ENCODE data around the gene FANK1.
A peak's percentile ranks its signal among the peaks of the same experiment; 100 is the strongest.

The FANK1 gene

GRCh38 chr10:125991392-125991791, 95.0 kb downstream of the FANK1 start:
- DNase-seq, result no peak

DNA sequence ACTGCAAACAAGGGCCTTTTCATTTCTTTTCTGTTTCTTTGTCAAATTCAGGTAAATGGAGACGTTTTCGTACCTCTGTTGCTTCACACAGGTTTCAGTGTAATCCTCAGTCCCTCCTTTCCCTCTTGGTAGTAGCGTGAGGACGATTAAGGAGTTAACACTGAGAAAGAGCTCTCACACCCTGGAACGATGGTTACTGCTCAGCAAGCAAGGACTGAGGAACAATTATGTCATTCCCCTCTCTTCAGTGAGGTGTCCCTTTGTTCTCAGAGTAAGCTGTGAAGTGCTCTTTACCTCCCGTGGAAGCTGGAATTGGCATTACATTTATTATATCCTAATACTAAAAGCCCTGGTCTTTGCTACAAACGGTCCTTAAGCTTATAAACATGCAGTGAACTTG, 95.9 kb downstream of the FANK1 start:
- DNase-seq, result no peak

GRCh38 chr10:125994601-125995000, 98.2 kb downstream of the FANK1 start:
- no peak for DNase-seq

- DNase-seq, result no peak
Measured at GRCh38 chr10:125995726-125996304, 99.5 kb downstream of the FANK1 start.

GRCh38 chr10:125997586-125997985, 101.2 kb downstream of the FANK1 start:
- DNase-seq, result no peak

DNA sequence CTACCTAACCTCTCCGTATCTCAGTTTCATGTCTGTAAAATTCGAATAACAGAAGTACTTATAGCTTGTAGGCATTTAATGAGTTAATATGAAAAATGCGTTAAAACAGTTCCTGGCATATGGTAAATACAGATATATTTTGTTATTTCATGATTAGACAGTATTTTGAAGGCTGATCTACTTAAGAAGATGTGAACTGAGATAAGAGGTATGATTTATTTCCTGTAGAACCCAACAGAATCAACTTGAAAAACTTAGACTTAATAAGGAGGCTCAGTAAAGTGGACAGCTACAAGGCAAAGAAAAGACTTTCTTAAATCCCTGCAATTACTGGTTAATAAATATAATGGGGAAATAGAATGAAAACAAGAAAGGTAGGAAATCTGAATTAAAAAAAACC, 103.3 kb downstream of the FANK1 start:
- DNase-seq, result no peak

DNA sequence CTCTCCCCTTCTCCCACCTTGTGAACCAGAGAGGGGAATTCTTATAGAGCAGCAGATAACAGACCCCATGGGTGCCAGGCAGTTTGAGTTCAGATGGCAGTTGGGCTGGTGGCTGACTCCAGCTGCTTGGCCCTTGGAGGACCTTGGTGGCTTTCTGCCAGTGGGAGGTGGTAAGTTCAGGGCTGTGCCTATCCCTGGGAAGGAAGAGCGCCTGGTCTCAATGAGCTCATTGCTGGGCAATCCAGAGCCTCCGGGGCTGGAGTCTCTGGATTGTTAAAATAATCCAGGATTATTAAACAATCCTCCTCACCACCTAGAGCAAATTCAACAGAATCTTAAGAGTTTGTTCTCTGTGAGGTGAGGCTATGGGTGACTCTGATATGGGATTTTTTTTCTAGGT, 105.2 kb downstream of the FANK1 start:
- DNase-seq, result no peak

- no peak for DNase-seq
Measured at GRCh38 chr10:126004752-126005151, 108.4 kb downstream of the FANK1 start.

DNA sequence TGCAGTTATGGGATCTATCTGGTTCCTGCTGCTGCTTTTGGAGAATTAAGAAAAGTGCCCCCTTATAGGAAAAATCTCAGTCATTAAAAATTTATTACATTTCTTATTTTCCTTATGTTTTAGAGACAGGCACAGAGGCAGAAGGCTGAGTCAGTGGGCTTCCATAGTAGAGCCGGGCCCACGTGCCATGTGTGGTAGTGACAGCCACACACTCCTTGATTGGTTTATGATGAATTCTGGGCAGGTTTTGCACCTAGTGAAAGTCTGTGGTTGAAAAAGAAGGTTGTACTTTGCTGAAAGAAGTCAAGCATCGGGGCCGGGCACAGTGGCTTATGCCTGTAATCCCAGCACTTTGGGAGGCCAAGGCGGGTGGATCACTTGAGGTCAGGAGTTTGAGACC, 109.9 kb downstream of the FANK1 start:
- no peak for DNase-seq

GRCh38 chr10:126006906-126007305, 110.5 kb downstream of the FANK1 start:
- DNase-seq, result no peak

DNA sequence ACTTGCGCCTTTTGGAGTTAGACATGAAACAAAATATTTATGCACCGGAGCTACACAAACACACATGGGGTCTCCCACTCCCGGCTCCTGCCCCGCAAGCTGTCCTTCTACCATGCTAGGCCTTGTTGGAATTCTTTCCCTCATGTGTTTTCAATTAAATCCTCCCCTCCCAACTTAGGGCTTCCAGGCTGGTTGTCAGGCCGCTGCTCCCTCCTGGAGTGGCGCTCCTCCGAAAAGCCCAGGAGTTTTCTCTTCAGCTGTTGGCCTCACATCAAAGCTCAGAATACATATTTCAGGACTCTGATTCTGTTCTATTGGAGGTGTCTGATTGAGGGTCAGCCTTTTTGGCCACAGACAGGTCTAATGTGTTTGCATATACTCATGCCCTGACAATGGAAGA, 113.3 kb downstream of the FANK1 start:
- DNase-seq, result no peak

- no peak for DNase-seq
Measured at GRCh38 chr10:126011995-126012394, 115.6 kb downstream of the FANK1 start.

- no peak for DNase-seq
Measured at GRCh38 chr10:126012485-126012884, 116.1 kb downstream of the FANK1 start.

GRCh38 chr10:126013489-126014281, 117.3 kb downstream of the FANK1 start:
- DNase-seq, result peak; percentile 80

- peak; percentile 74 for DNase-seq
Measured at GRCh38 chr10:126014309-126014708, 117.9 kb downstream of the FANK1 start.

GRCh38 chr10:126015413-126015812, 119.0 kb downstream of the FANK1 start:
- DNase-seq, result no peak

GRCh38 chr10:126016156-126016805, 119.9 kb downstream of the FANK1 start:
- no peak for DNase-seq

- no peak for DNase-seq
Measured at GRCh38 chr10:126016882-126017281, 120.5 kb downstream of the FANK1 start.

GRCh38 chr10:126017961-126018560, 121.7 kb downstream of the FANK1 start:
- DNase-seq, result no peak

DNA sequence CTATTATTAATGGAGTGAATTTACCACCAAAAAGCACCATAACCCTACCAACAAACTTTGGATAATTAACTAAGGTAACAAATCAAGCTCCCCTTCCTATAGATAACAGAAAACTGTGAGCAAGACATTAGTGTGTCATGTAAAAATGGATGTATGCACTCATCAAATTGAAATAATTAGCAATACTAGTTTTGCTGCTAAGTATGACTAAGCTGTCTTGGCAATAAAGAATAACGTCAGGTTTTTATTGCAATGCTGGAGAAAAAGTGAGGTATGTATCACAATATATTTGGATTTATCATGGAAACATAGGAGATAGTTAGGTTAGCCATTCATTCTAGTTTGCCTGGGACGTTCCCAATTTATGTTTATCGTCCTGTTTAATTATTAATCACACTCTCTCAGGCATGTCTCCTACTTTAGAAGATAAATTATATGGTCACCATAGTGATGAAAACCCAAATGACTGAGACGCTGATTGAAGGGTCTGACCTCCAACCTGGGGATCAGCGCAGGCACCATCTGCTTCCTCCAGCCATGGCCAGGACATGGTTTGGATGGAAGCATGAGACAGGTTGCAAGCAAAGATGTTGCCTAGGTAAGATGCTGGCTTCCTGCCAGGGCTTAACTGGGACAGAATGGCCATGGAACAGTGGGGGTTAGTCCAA, 125.6 kb downstream of the FANK1 start:
- DNase-seq, result no peak

- DNase-seq, result no peak
Measured at GRCh38 chr10:126022841-126023240, 126.5 kb downstream of the FANK1 start.

- DNase-seq, result no peak
Measured at GRCh38 chr10:126027692-126028091, 131.3 kb downstream of the FANK1 start.

DNA sequence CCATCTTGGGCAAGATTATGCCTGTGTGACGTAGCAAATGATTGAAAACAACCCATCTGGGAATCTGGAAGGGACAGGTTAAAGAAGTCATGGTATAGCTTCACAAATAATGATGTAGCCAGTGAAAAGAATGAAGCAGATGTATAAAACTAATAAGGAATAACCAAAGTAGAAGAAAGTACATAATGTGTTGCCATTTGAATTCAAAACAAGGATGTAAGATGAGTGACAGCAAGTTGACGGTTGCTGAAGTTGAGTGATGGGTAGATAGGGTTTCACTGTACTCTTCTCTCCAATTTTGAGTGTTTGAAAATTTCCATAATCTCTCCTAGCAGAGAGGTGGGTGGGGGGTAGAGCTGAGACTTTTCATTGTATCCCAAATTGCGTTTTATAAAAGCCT, 133.6 kb downstream of the FANK1 start:
- no peak for DNase-seq

All from SHP77 treated with DMSO at 0.1 percent for 48 hours (cell line).